ENCODE measurements around the gene SCFD2. TPM values are rescaled to one million over a fixed set of nuclear protein-coding genes. Genes with fewer than 3 reads are reported as not detected.

SCFD2 gene
- total and polyA plus RNA-seq, 8 donors = 4.0 to 13.5 (median 8.9) TPM

DNA sequence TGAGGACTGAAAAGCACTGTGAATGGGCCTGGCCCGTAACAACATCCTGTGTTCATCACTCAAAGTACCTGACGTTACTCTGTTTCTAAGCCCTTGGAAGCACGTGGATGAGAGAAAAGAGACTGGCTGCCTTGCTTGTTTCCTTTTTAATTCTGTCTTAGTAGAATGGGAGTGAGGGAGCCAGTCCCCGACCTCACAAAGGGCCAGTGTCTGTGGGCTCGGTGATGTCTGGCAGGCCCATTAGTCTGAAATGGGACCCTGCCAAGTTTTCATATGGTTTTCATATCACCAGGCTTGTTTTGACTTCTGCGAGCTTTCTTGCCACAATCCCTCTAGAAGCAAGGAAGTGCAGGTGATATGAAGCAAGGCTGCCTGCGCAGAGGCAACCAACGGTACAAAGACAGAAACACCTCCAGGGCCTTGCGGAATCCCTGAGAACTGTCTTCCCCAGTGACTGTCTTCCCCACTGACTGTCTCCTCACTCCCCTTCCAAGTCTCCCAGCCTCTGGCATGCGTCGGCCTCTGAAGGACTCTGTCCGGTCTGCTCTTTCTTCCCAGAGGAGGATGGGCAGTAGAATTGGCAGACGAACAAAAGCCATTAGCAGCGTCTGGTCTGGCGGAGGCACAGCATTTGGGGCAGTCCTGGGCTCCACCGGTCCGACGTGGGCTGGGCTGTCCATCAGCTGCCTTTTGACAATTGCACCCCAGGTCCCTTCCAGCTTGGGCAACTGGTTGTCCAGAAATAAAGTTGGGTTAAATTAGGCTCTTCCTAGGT, 524.0 kb downstream of the SCFD2 start:
- DNase-seq (no peak), ATAC-seq (peak in 2 of 4 donors; percentile 18 to 45), FAIRE-seq (no peak)
- no peaks in the 10 kb centered on the region for H3K36me3 ChIP-seq
- peak overlapping the region in 1 of 4 donors; percentile 20 for H3K27ac ChIP-seq
- H3K27me3 ChIP-seq = no peaks in the 10 kb centered on the region
- H3K4me3 ChIP-seq = no peak overlapping the region
- WGBS, 2 donors = 53 to 59% methylated on average over 18 of the region's 18 CpGs
- TF ChIP-seq, protein P1, sequence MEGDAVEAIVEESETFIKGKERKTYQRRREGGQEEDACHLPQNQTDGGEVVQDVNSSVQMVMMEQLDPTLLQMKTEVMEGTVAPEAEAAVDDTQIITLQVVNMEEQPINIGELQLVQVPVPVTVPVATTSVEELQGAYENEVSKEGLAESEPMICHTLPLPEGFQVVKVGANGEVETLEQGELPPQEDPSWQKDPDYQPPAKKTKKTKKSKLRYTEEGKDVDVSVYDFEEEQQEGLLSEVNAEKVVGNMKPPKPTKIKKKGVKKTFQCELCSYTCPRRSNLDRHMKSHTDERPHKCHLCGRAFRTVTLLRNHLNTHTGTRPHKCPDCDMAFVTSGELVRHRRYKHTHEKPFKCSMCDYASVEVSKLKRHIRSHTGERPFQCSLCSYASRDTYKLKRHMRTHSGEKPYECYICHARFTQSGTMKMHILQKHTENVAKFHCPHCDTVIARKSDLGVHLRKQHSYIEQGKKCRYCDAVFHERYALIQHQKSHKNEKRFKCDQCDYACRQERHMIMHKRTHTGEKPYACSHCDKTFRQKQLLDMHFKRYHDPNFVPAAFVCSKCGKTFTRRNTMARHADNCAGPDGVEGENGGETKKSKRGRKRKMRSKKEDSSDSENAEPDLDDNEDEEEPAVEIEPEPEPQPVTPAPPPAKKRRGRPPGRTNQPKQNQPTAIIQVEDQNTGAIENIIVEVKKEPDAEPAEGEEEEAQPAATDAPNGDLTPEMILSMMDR (IDR thresholded peaks at IDR 0.05) = no peak
- peaks cover 0 to 7% (median 0%) of the 10 kb centered on the region in 3 donors for H3K4me1 ChIP-seq
- intact Hi-C loops (cut with DNase I) = no loop called here
- H3K9me3 ChIP-seq = no peaks in the 10 kb centered on the region

DNA sequence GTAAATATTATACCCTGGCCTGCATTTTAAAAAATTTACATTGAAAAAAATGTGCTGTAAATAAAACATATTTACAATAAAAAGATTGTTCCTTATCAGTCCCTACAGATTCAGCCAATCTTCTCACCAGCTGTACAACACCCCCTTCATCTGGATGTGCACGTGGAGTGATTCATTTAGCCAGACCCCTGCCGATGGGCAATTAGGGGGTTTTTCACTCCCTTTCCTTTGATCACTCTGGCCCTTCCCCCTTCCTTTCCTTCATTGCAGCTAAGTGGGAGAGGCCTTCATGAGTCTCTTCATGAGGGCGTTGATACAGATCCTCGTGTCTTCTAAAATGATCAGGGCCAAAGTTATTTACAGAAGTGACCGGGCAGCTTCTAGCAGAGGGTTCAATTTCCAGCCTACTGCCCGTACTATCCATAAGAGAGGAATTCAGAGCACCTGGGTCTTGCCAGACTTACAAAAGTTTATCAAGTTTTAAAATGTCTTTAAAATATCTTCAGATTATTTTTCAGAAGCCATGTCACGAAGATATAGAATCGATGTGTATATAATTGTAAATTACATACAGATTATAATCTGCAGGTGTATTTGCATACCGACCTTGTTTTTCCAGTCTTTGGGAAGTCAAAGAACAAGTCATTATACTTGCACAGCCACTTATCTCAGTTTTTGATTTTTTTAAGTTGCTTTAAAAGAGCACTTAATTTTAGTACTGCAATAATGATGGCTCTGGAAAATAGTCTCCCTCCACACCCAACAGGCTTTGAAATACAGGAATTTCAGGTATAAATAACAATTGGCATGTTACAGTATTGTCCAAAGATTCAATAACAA, 525.1 kb downstream of the SCFD2 start:
- no peak for ATAC-seq
- H3K4me1 ChIP-seq = peaks cover 0 to 7% (median 0%) of the 10 kb centered on the region in 3 donors
- WGBS, 2 donors = 55 to 56% methylated on average over 9 of the region's 9 CpGs
- DNase-seq = no peak
- H3K4me3 ChIP-seq = no peak overlapping the region
- H3K9me3 ChIP-seq = no peaks in the 10 kb centered on the region
- H3K27ac ChIP-seq = no peak overlapping the region
- no peaks in the 10 kb centered on the region for H3K36me3 ChIP-seq
- no peak for FAIRE-seq
- intact Hi-C loops (cut with DNase I) = no loop called here
- TF ChIP-seq, protein P1 (IDR thresholded peaks at IDR 0.05) = no peak
- H3K27me3 ChIP-seq = no peaks in the 10 kb centered on the region

DNA sequence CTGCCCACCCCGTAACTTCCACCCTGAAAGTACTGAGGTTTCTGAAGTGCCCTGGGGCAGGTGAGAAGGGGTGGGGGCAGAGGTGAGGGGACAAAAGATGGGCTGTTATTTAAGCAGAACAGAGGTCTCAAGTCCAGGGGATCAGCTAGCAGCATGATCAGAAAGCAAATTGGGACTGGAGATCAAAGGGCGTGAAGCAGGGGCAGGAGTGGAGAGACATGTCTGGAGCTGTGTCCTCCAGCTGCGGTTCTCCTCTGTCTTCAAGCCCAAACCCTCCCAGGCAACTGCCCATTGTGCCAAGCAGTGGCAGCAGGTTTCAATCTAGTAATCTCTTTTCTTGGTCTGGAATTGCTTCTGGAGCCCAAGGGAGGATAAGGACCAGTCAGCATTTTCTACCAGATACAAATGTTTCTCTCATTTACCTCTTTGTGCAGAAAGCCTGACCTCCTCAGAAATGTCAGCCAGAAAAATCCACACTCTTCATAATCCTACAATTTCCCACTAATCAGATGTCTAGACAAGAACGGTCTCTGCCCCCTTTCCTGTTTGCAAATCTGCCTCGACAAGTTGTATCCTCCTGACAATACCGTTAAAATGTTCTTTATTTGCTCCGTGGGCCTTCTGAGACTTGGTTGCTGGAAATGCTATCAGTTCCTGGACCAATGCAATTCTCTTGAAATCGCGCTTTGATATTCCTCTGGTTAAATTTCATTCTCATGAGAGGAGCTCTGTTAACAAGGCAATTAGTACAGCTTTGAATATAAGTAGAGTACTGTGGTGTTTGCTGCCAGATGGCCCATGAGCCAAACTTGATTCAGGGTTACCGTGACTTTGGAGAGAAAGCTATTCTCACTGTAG, 526.9 kb downstream of the SCFD2 start:
- no peak for DNase-seq
- Histone ChIP-seq H3K4me1 (peaks cover 0 to 7% (median 0%) of the 10 kb centered on the region in 3 donors), H3K27me3 (no peaks in the 10 kb centered on the region), H3K9me3 (no peaks in the 10 kb centered on the region), H3K36me3 (no peaks in the 10 kb centered on the region), H3K27ac (no peak overlapping the region), H3K4me3 (no peak overlapping the region)
- TF ChIP-seq, protein P1 (IDR thresholded peaks at IDR 0.05) = no peak
- WGBS, 2 donors = 78 to 86% methylated on average over 10 of the region's 10 CpGs
- ATAC-seq = no peak
- intact Hi-C loops (cut with DNase I) = no loop called here
- FAIRE-seq = no peak

DNA sequence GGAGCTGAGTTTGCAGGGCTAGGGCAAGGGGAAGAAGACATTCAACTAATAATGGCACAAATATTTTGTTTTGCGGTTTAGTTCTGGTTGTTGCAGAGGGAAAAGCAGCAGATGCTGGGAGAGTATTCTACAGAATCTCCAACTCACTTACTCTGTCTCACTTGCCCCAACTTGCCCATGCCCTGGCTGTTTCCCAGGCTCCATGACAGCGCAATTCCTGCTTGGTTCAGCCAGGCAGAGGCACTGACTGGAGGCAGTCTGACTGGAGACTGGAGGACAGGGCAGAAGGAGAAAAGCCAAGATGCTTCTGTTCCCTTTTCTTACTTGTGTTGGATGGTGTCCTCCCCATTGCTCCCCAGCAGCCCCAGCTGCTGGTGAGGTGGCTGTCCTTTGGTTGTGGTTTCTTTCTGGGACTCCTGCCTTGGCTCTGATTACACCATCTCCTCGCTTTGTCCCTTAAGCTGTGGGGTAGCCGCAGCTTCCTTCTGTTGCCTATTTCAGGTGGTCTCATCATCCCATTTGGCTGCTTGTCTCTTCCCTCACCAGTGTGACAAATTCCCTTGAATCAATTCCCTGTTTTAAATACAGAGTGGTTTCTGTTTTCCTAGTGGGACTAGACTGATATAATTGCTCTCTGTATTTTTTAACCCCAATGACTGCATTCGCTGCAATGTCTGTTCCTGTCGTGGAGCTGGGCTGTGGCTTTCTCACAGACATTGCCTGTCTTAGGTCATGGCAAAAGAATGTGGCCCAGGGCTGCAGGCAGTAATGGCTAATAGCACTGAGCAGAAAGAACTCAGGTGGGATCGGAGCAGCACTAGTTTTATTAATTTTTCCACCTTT, 527.9 kb downstream of the SCFD2 start:
- no peak for FAIRE-seq
- H3K27me3 ChIP-seq = no peaks in the 10 kb centered on the region
- H3K9me3 ChIP-seq = no peaks in the 10 kb centered on the region
- H3K4me3 ChIP-seq = no peak overlapping the region
- DNase-seq = no peak
- WGBS, 2 donors = 71 to 74% methylated on average over 7 of the region's 7 CpGs
- H3K27ac ChIP-seq = peak overlapping the region in 1 of 4 donors; percentile 50
- intact Hi-C loops (cut with DNase I) = no loop called here
- ATAC-seq = peak; percentile 43 to 87 (median 70)
- TF ChIP-seq, protein P1 (IDR thresholded peaks at IDR 0.05) = no peak
- H3K36me3 ChIP-seq = no peaks in the 10 kb centered on the region
- H3K4me1 ChIP-seq = peaks cover 0 to 7% (median 0%) of the 10 kb centered on the region in 3 donors
